OCI-LY3 (cell line): Measurements from ENCODE around the gene NR2F1-AS1.
"Not testable (repeated sequence)": the region's sequence is repeated elsewhere in the genome, so short reads cannot be mapped to it uniquely, and the experiment has no call there.

ENCODE experiments used
- H2AFZ ChIP-seq: fragments of 200-600, 300-600 bp; shearing (Covaris generic); 2 replicates; pipeline ENCODE4 v1.6.0; 2014; ENCODE audit warnings: antibody characterized with exemption, low read depth, low read length
- H3K27ac ChIP-seq: fragments of 200-600, 300-600 bp; sonication (generic); 2 replicates; pipeline ENCODE4 v1.5.1; 2014; ENCODE audit warnings: mild to moderate bottlenecking, low read length, moderate library complexity, mixed read lengths
- H3K27me3 ChIP-seq: fragments of 200-600, 300-600 bp; sonication (generic); 2 replicates; pipeline ENCODE4 v1.6.1; 2014; ENCODE audit warnings: low read depth, low read length, mixed read lengths
- H3K36me3 ChIP-seq: fragments of 200-600, 300-600 bp; sonication (generic); replicated peaks from 2 replicates; pipeline ENCODE3; 2014; ENCODE audit warnings: low read depth, low read length, mixed read lengths
- H3K4me1 ChIP-seq: fragments of 300-600, 200-600 bp; sonication (generic); 2 replicates; pipeline ENCODE4 v1.6.1; 2014; ENCODE audit warnings: low read length, mixed read lengths
- H3K4me2 ChIP-seq: fragments of 200-600, 300-600 bp; sonication (generic); 2 replicates; pipeline ENCODE4 v1.6.1; 2014; ENCODE audit warnings: low read length, mixed read lengths
- H3K4me3 ChIP-seq: fragments of 300-600, 200-600 bp; sonication (generic); 2 replicates; pipeline ENCODE4 v1.5.1; 2014; ENCODE audit warnings: antibody characterized with exemption, mild to moderate bottlenecking, low read length, moderate library complexity
- H3K79me2 ChIP-seq: fragments of 300-600, 200-600 bp; shearing (Covaris generic); 2 replicates; pipeline ENCODE4 v1.6.1; 2014; ENCODE audit warnings: mild to moderate bottlenecking, low read length, mixed read lengths
- H3K9ac ChIP-seq: fragments of 300-600, 200-600 bp; shearing (Covaris generic); 2 replicates; pipeline ENCODE4 v1.6.0; 2014; ENCODE audit warnings: mild to moderate bottlenecking, low read length, moderate library complexity
- H3K9me3 ChIP-seq: fragments of 200-600, 300-600 bp; shearing (Covaris generic); 2 replicates; pipeline ENCODE4 v1.6.1; 2014; ENCODE audit warnings: low read length, mixed read lengths; ENCODE audit not compliant: insufficient read depth
- H4K20me1 ChIP-seq: fragments of 200-600, 300-600 bp; sonication (generic); 2 replicates; pipeline ENCODE4 v1.6.1; 2016; ENCODE audit warnings: low read length, mixed read lengths; ENCODE audit not compliant: insufficient read depth
- CTCF ChIP-seq: fragments of 200-600, 300-600 bp; sonication (generic); IDR thresholded peaks from 2 replicates; pipeline ENCODE4 v1.5.1; 2014; ENCODE audit warnings: antibody characterized with exemption, low read length, low read depth
- EZH2phosphoT487 ChIP-seq: fragments of 200-600 bp; shearing (Covaris generic); IDR thresholded peaks from 2 replicates; pipeline ENCODE4 v1.6.1; 2018; ENCODE audit warnings: antibody characterized with exemption, mixed run types, low read depth

Gene NR2F1-AS1

GRCh38 chr5:93532370-93532769 lies 48.6 kb downstream of the NR2F1-AS1 start:
- Histone ChIP-seq H3K9me3 (no peaks in the 10 kb centered on the region), H3K27me3 (no peaks in the 10 kb centered on the region), H3K79me2 (no peaks in the 10 kb centered on the region), H3K4me1 (peaks cover 9% of the 10 kb centered on the region; the same call in 1 of the 2 replicates), H3K4me2 (no peak overlapping the region), H3K36me3 (no peaks in the 10 kb centered on the region), H4K20me1 (no peaks in the 10 kb centered on the region), H3K9ac (no peak overlapping the region), H2AFZ (no peak overlapping the region), H3K4me3 (no peak overlapping the region), H3K27ac (no peak overlapping the region)
- TF ChIP-seq EZH2phosphoT487 (no peak), CTCF (no peak)

- H3K27me3 ChIP-seq, H3K4me2 ChIP-seq, H3K36me3 ChIP-seq, H4K20me1 ChIP-seq, H2AFZ ChIP-seq, H3K4me3 ChIP-seq, H3K79me2 ChIP-seq, H3K9me3 ChIP-seq, H3K9ac ChIP-seq, H3K4me1 ChIP-seq, H3K27ac ChIP-seq: not testable (repeated sequence)
Measured at GRCh38 chr5:93521815-93522214, 59.2 kb downstream of the NR2F1-AS1 start.

- Histone ChIP-seq H3K27ac (no peak overlapping the region), H3K9ac (no peak overlapping the region), H3K36me3 (no peaks in the 10 kb centered on the region), H4K20me1 (no peaks in the 10 kb centered on the region), H3K27me3 (no peaks in the 10 kb centered on the region), H3K9me3 (no peaks in the 10 kb centered on the region), H3K79me2 (no peaks in the 10 kb centered on the region), H3K4me3 (no peak overlapping the region), H3K4me2 (no peak overlapping the region), H3K4me1 (no peaks in the 10 kb centered on the region), H2AFZ (no peak overlapping the region)
- TF ChIP-seq CTCF (no peak), EZH2phosphoT487 (no peak)
Measured at GRCh38 chr5:93519740-93520139, 61.3 kb downstream of the NR2F1-AS1 start.

- Histone ChIP-seq H2AFZ (no peak overlapping the region), H3K27ac (no peak overlapping the region), H3K27me3 (no peaks in the 10 kb centered on the region), H3K79me2 (no peaks in the 10 kb centered on the region), H3K9me3 (no peaks in the 10 kb centered on the region), H3K4me3 (no peak overlapping the region), H3K4me1 (no peaks in the 10 kb centered on the region), H3K36me3 (no peaks in the 10 kb centered on the region), H3K9ac (no peak overlapping the region), H4K20me1 (no peaks in the 10 kb centered on the region), H3K4me2 (no peak overlapping the region)
- no peak for TF ChIP-seq EZH2phosphoT487
- no peak for TF ChIP-seq CTCF
Measured at GRCh38 chr5:93517828-93518227, 63.2 kb downstream of the NR2F1-AS1 start.

GRCh38 chr5:93513298-93513697 lies 67.7 kb downstream of the NR2F1-AS1 start:
- Histone ChIP-seq H3K9ac (no peak overlapping the region), H3K4me1 (no peaks in the 10 kb centered on the region), H2AFZ (no peak overlapping the region), H3K36me3 (no peaks in the 10 kb centered on the region), H3K4me2 (no peak overlapping the region), H3K27ac (no peak overlapping the region), H3K9me3 (no peaks in the 10 kb centered on the region), H3K27me3 (no peaks in the 10 kb centered on the region), H4K20me1 (no peaks in the 10 kb centered on the region), H3K79me2 (no peaks in the 10 kb centered on the region), H3K4me3 (no peak overlapping the region)
- TF ChIP-seq CTCF (no peak), EZH2phosphoT487 (no peak)
